ENCODE measurements around the gene NTN4.

- no peak for TF ChIP-seq PATZ1 (CRISPR knock-in tag; IDR thresholded peaks at IDR 0.05; ENCODE audit: borderline replicate concordance)
- TF ChIP-seq ZNF565 (CRISPR knock-in tag; conservative IDR thresholded peaks at IDR 0.05; ENCODE audit: low read depth), result no peak
- TF ChIP-seq ESRRG (CRISPR knock-in tag; IDR thresholded peaks at IDR 0.05), result no peak
- no peak for TF ChIP-seq OSR1 (CRISPR knock-in tag; IDR thresholded peaks at IDR 0.05)
- TF ChIP-seq ZFP30 (CRISPR knock-in tag; IDR thresholded peaks at IDR 0.05), result no peak
Observed at GRCh38 chr12:95700316-95700785, 90.2 kb downstream of the NTN4 start.

All from SK-N-SH treated with all-trans-retinoic acid at 6 μM for 48 hours (cell line).